Neuronal stem cell (in vitro differentiated cells): ENCODE measurements around the gene LYVE1.

Experiments
- DNase-seq: peaks from one replicate; pipeline ENCODE4 v3.0.0-alpha.2; 2013; ENCODE audit warnings: low spot score
- H2AFZ ChIP-seq: one replicate; pipeline ENCODE4 v1.6.1; 2013; ENCODE audit warnings: mild to moderate bottlenecking, low read length, inconsistent platforms
- H2AK5ac ChIP-seq: 2 replicates; pipeline ENCODE4 v1.6.1; 2013; ENCODE audit warnings: low read depth, mild to moderate bottlenecking, inconsistent platforms, low read length, moderate library complexity, mixed read lengths
- H2BK120ac ChIP-seq: 2 replicates; pipeline ENCODE4 v1.6.1; 2013; ENCODE audit warnings: low read depth, mild to moderate bottlenecking, inconsistent platforms, low read length, moderate library complexity, mixed read lengths
- H2BK12ac ChIP-seq: one replicate; pipeline ENCODE4 v1.6.1; 2013; ENCODE audit warnings: low read length, inconsistent platforms
- H2BK15ac ChIP-seq: 2 replicates; pipeline ENCODE4 v1.6.1; 2013; ENCODE audit warnings: mild to moderate bottlenecking, low read length, inconsistent platforms, mixed read lengths
- H2BK5ac ChIP-seq: one replicate; pipeline ENCODE4 v1.6.1; 2013; ENCODE audit warnings: inconsistent platforms, mild to moderate bottlenecking, low read length, moderate library complexity
- H3K14ac ChIP-seq: one replicate; pipeline ENCODE4 v1.6.1; 2013; ENCODE audit warnings: low read length, inconsistent platforms
- H3K18ac ChIP-seq: 2 replicates; pipeline ENCODE4 v1.6.1; 2013; ENCODE audit warnings: low read length, inconsistent platforms
- H3K23ac ChIP-seq: 2 replicates; pipeline ENCODE4 v1.6.1; 2013; ENCODE audit warnings: low read depth, mild to moderate bottlenecking, mixed read lengths, low read length, inconsistent platforms; ENCODE audit not compliant: poor library complexity
- H3K27ac ChIP-seq: replicated peaks from 3 replicates; pipeline ENCODE4 v1.5.1; 2013; ENCODE audit warnings: low read length, inconsistent platforms
- H3K27me3 ChIP-seq, 3 experiments: 2 replicates each; pipeline ENCODE4 v1.6.1; 2013; ENCODE audit warnings: low read length in 3 of 3, mild to moderate bottlenecking in 2 of 3, inconsistent platforms in 1 of 3, low read depth in 1 of 3, mixed read lengths in 1 of 3, moderate library complexity in 1 of 3; ENCODE audit not compliant: control insufficient read depth in 3 of 3, insufficient read depth in 3 of 3
- H3K36me3 ChIP-seq, 2 donors: replicated peaks in 1 of 2; 2 replicates each; pipeline ENCODE4 v1.6.1; 2013; ENCODE audit warnings: low read length in 2 of 2; ENCODE audit not compliant: control insufficient read depth in 2 of 2, insufficient read depth in 2 of 2
- H3K4ac ChIP-seq: 2 replicates; pipeline ENCODE4 v1.6.1; 2013; ENCODE audit warnings: inconsistent platforms, mild to moderate bottlenecking, low read length, moderate library complexity
- H3K4me1 ChIP-seq, 2 donors: 1 replicate in 1 of 2; 2 replicates in 1 of 2; pipeline ENCODE4 v1.6.1; 2013; ENCODE audit warnings: low read length in 2 of 2, low read depth in 1 of 2; ENCODE audit not compliant: control insufficient read depth in 2 of 2, insufficient read depth in 1 of 2
- H3K4me2 ChIP-seq: one replicate; pipeline ENCODE4 v1.6.1; 2013; ENCODE audit warnings: mild to moderate bottlenecking, low read length, inconsistent platforms; ENCODE audit not compliant: insufficient read depth, poor library complexity, severe bottlenecking
- H3K4me3 ChIP-seq, 2 donors: 2 replicates each; pipeline ENCODE4 v1.5.1; 2013; ENCODE audit warnings: low read length in 2 of 2, mild to moderate bottlenecking in 2 of 2, inconsistent platforms in 1 of 2, moderate library complexity in 1 of 2
- H3K79me1 ChIP-seq: one replicate; pipeline ENCODE4 v1.6.1; 2013; ENCODE audit warnings: low read depth, mild to moderate bottlenecking, inconsistent platforms, low read length, moderate library complexity
- H3K9ac ChIP-seq: one replicate; pipeline ENCODE4 v1.6.1; 2013; ENCODE audit warnings: mild to moderate bottlenecking, low read depth, low read length, inconsistent platforms; ENCODE audit not compliant: poor library complexity
- H3K9me3 ChIP-seq, 2 donors: replicated peaks in 1 of 2; 2 replicates each; pipeline versions ENCODE3 to v1.6.1; 2013; ENCODE audit warnings: low read length in 2 of 2, mild to moderate bottlenecking in 2 of 2, inconsistent platforms in 1 of 2, low read depth in 1 of 2, mixed read lengths in 1 of 2, moderate library complexity in 1 of 2; ENCODE audit not compliant: control insufficient read depth in 2 of 2, insufficient read depth in 1 of 2
- H4K8ac ChIP-seq: one replicate; pipeline ENCODE4 v1.6.1; 2013; ENCODE audit warnings: low read depth, mild to moderate bottlenecking, inconsistent platforms, low read length, moderate library complexity
- H4K91ac ChIP-seq: one replicate; pipeline ENCODE4 v1.6.1; 2013; ENCODE audit warnings: low read length, low read depth, mild to moderate bottlenecking, inconsistent platforms; ENCODE audit not compliant: poor library complexity
- WGBS, 2 donors: extraction: QIAGEN DNeasy Blood & Tissue Kit; methylation state at CpG; one replicate each; pipeline ENCODE4 v1.1.7; 2013; ENCODE audit warnings: missing lambda C conversion rate in 2 of 2, mixed read lengths in 1 of 2; ENCODE audit not compliant: insufficient read length in 2 of 2, insufficient replicate concordance in 1 of 2; ENCODE audit errors: extremely low coverage in 2 of 2; 5-methylcytosine and 5-hydroxymethylcytosine counted together

LYVE1 gene

GRCh38 chr11:10580623-10581022 is 12.2 kb upstream of the LYVE1 start:
- Histone ChIP-seq H3K36me3 (no peaks in the 10 kb centered on the region), H3K23ac (no peak overlapping the region), H3K4ac (no peak overlapping the region), H3K27me3 (no peaks in the 10 kb centered on the region), H4K91ac (no peak overlapping the region), H2BK120ac (no peak overlapping the region), H3K9me3 (peaks cover 0 to 1% of the 10 kb centered on the region in 2 donors), H2BK15ac (no peak overlapping the region), H3K4me1 (peaks cover 2 to 10% of the 10 kb centered on the region in 2 donors), H3K9ac (no peak overlapping the region), H3K79me1 (no peaks in the 10 kb centered on the region), H3K4me2 (no peak overlapping the region), H3K27ac (no peak overlapping the region), H3K18ac (no peak overlapping the region), H3K14ac (no peak overlapping the region), H2BK5ac (no peak overlapping the region), H4K8ac (no peak overlapping the region), H2AFZ (no peak overlapping the region), H2AK5ac (no peak overlapping the region), H2BK12ac (no peak overlapping the region), H3K4me3 (no peak overlapping the region)
- no CpG with 5 or more reads among the region's 4 CpGs for WGBS, 2 donors
- no peak for DNase-seq

DNA sequence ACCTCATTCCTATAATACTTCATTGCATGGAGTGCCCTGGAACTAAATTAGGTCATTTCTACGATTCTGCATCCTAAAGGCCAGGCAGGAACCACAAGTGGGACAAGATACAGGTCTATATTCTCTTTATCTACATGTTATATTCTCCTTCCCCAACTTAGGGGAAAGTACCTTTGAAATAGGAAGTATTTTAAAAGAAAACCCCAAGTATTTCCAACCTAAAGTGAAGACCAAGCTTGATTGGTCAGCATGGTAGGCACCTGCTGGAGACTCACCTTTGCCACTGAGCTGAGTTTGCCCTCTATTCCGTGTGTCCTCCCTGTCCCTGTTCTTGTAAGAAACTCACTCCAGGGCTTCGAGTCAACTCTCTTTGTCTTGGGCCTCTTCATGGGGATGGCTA is 11.2 kb upstream of the LYVE1 start:
- Histone ChIP-seq H2BK5ac (no peak overlapping the region), H4K91ac (no peak overlapping the region), H3K4ac (no peak overlapping the region), H3K18ac (no peak overlapping the region), H3K27me3 (no peaks in the 10 kb centered on the region), H3K9ac (no peak overlapping the region), H2AFZ (no peak overlapping the region), H3K79me1 (no peaks in the 10 kb centered on the region), H3K4me2 (no peak overlapping the region), H3K36me3 (no peaks in the 10 kb centered on the region), H2BK120ac (no peak overlapping the region), H2BK12ac (no peak overlapping the region), H2BK15ac (no peak overlapping the region), H4K8ac (no peak overlapping the region), H3K4me3 (no peak overlapping the region), H3K4me1 (peaks cover 2 to 10% of the 10 kb centered on the region in 2 donors), H3K9me3 (no peaks in the 10 kb centered on the region), H3K23ac (no peak overlapping the region), H3K14ac (no peak overlapping the region), H2AK5ac (no peak overlapping the region), H3K27ac (no peak overlapping the region)
- no CpG with 5 or more reads among the region's 3 CpGs for WGBS, 2 donors
- no peak for DNase-seq

DNA sequence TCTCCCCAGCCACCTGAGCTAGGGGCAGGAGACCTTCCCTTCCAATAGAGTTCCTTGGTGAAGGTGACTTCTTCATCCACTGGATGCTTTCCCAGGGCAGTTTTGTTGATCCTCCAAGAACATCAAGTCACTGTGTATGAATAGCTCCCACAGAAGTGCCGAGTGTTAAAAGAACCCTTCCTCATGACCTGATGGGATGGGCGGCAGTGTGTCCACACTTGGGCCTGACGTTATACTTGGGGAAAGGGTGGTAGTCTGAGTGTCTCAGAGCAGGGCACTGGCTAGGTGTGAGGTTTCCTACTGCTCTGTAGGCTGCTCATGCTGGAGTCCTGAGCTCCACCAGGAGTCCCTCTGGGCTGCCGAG is 7.6 kb upstream of the LYVE1 start:
- Histone ChIP-seq H2BK120ac (no peak overlapping the region), H2AFZ (no peak overlapping the region), H3K27ac (no peak overlapping the region), H2BK15ac (no peak overlapping the region), H3K4me1 (peaks cover 9 to 14% of the 10 kb centered on the region in 2 donors), H3K14ac (no peak overlapping the region), H3K23ac (no peak overlapping the region), H3K27me3 (no peaks in the 10 kb centered on the region), H2BK12ac (no peak overlapping the region), H3K4me3 (no peak overlapping the region), H3K79me1 (no peaks in the 10 kb centered on the region), H3K36me3 (no peaks in the 10 kb centered on the region), H2AK5ac (no peak overlapping the region), H3K4me2 (no peak overlapping the region), H3K9ac (no peak overlapping the region), H3K18ac (no peak overlapping the region), H2BK5ac (no peak overlapping the region), H3K4ac (no peak overlapping the region), H4K8ac (no peak overlapping the region), H4K91ac (no peak overlapping the region), H3K9me3 (no peaks in the 10 kb centered on the region)
- WGBS, 2 donors, result no CpG with 5 or more reads among the region's 4 CpGs
- no peak for DNase-seq

DNA sequence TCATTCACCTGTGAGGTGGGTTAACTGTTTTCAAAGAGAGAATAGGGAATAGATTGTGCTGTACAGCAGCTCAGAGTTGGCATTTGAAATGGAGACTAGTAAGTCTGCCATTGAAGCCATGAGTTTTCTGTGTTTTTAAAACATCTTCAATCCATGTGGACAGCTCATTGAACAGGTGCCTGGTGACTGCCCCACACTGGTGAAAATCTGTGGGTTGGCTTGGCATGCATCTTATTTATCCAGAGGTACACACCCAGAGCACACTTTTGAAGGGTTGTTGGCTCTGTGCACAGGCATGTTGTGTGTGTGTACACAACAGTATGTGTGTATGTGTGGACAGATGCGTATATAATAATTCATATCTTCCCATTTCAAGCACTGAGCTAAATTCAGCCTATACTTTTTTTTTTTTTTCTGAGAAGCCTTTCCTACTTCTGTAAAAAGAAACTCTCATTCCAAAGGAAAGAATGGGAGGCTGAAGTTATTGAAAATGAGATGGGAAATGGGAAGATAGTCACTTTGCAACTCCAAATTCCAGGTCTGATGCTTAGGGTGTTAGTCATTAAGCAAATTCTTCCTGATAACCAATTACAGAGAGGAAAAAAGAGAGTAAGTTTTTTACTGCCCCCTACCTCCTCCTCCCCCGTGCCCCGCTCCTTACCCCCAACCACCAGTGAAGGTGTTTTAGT is 7.0 kb upstream of the LYVE1 start:
- Histone ChIP-seq H4K8ac (no peak overlapping the region), H3K27me3 (no peaks in the 10 kb centered on the region), H3K4me3 (no peak overlapping the region), H3K14ac (no peak overlapping the region), H2BK120ac (no peak overlapping the region), H3K36me3 (no peaks in the 10 kb centered on the region), H3K9me3 (no peaks in the 10 kb centered on the region), H3K27ac (no peak overlapping the region), H2BK15ac (no peak overlapping the region), H4K91ac (no peak overlapping the region), H2BK5ac (no peak overlapping the region), H3K4me1 (peaks cover 9 to 14% of the 10 kb centered on the region in 2 donors), H3K18ac (no peak overlapping the region), H3K4me2 (no peak overlapping the region), H3K9ac (no peak overlapping the region), H3K4ac (no peak overlapping the region), H2AK5ac (no peak overlapping the region), H2AFZ (no peak overlapping the region), H3K79me1 (no peaks in the 10 kb centered on the region), H2BK12ac (no peak overlapping the region), H3K23ac (no peak overlapping the region)
- no CpG with 5 or more reads among the region's 3 CpGs for WGBS, 2 donors
- DNase-seq, result no peak
